HG03565 (cell line): ENCODE data around the gene LINC01488.

ENCODE experiments used
- ATAC-seq: cut with Tn5 transposase; IDR thresholded peaks from one replicate; pipeline ENCODE4 v1.9.1; 2021; ENCODE audit warnings: mild to moderate bottlenecking, moderate library complexity; ENCODE audit not compliant: unreplicated experiment

Gene LINC01488

GRCh38 chr11:69542314-69543168 lies 61.1 kb downstream of the LINC01488 start:
- ATAC-seq, result no peak
